H7 (cell line): ENCODE measurements around the gene SLFN12. TPM values are rescaled to one million over a fixed set of nuclear protein-coding genes. Genes with fewer than 3 reads are reported as not detected.
"Not testable (repeated sequence)": the region's sequence is repeated elsewhere in the genome, so short reads cannot be mapped to it uniquely, and the experiment has no call there.

Source experiments
- DNase-seq: peaks from one replicate; pipeline ENCODE4 v3.0.0; 2012
- H3K27me3 ChIP-seq: 2 replicates; pipeline ENCODE4 v1.6.0; 2011; ENCODE audit warnings: mild to moderate bottlenecking, low read length; ENCODE audit not compliant: control insufficient read depth, insufficient read depth
- H3K36me3 ChIP-seq: replicated peaks from 2 replicates; pipeline ENCODE4 v1.5.1; 2011; ENCODE audit warnings: low read length; ENCODE audit not compliant: control insufficient read depth, insufficient read depth
- H3K4me3 ChIP-seq: 2 replicates; pipeline ENCODE4 v1.5.1; 2011; ENCODE audit warnings: low read depth, mild to moderate bottlenecking, control low read depth, low read length, moderate library complexity; ENCODE audit not compliant: insufficient read depth
- total RNA-seq: library from RNA; depleted of rRNA; stranded (reverse); fragments of >200 nt; shearing (Covaris generic); gene quantifications from 2 replicates; pipeline ENCODE4 v1.2.3, GENCODE V29; 2014

SLFN12 gene
- total RNA-seq, 1 experiment from 2014 or later, result 12.5 TPM

GRCh38 chr17:35433075-35433894 lies 985 bp upstream of the SLFN12 start:
- peak; percentile 52 for DNase-seq
- no peaks in the 10 kb centered on the region for H3K36me3 ChIP-seq
- H3K4me3 ChIP-seq, result peak overlapping the region; percentile 60
- H3K27me3 ChIP-seq, result peaks cover 6% of the 10 kb centered on the region

GRCh38 chr17:35429702-35430101 lies 2.6 kb downstream of the SLFN12 start:
- no peak for DNase-seq
- Histone ChIP-seq H3K4me3 (no peak overlapping the region), H3K36me3 (no peaks in the 10 kb centered on the region), H3K27me3 (peaks cover 3% of the 10 kb centered on the region)

DNA sequence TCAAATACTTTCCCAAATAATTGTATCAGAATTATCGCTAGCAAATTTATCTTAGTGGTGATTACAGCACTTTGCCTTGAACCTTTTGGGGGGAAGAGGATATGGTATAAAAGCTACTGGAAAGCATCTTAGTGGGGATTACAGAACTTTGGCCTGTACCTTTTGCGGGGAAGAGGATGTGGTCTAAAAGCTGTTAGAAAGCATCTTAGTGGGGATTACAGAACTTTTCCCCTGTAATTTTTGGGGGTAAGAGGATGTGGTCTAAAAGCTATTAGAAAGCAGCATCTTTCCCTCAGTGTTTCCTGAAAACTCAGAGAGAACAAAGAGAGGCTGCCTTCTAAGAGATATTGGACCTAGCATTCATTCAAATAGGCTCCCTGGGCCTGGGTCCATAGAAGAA lies 4.1 kb downstream of the SLFN12 start:
- Histone ChIP-seq H3K4me3 (no peak overlapping the region), H3K36me3 (no peaks in the 10 kb centered on the region), H3K27me3 (no peaks in the 10 kb centered on the region; the same call in 1 of the 2 replicates)
- DNase-seq, result no peak

DNA sequence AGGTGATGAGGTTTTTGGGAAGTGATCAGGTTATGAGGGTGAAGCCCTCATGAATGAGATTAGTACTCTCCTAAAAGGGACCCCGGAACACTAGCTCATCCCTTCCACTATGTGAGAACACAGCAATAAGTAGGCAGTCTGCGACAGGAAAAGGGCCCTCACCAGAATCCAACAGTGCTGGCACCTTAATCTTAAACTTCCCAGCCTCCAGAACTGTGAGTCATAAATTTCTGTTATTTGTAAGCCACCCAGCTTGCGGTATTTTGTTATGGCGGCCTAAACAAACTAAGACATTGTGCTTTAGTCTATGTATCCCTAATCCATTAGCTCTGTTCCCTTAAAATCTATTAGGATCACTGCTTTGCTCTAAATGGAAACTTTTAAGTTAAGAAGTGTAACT lies 8.5 kb downstream of the SLFN12 start:
- Histone ChIP-seq H3K27me3 (no peaks in the 10 kb centered on the region), H3K36me3 (no peaks in the 10 kb centered on the region), H3K4me3 (no peak overlapping the region)
- DNase-seq, result no peak

GRCh38 chr17:35421069-35421468 lies 11.2 kb downstream of the SLFN12 start:
- not testable (repeated sequence) for H3K27me3 ChIP-seq, H3K4me3 ChIP-seq, DNase-seq, H3K36me3 ChIP-seq

DNA sequence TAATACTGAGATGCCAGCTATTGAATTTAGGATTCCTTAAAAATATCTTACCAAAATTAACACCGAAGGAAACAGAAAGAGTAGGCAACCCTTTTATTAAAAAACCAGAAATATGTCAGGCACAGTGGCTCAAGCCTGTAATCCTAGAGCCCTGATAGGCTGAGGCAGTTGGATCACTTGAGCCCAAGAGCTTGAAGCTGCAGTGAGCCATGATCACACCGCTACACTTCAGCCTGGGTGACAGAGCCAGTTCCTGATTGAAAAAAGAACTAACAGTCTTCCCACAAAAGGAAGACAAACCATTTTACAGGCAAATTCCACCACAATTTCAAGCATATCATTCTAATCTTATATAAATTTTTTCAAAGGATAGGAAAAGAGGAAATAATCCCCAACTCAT lies 15.6 kb downstream of the SLFN12 start:
- DNase-seq, result no peak
- Histone ChIP-seq H3K27me3 (no peaks in the 10 kb centered on the region), H3K4me3 (no peak overlapping the region), H3K36me3 (no peaks in the 10 kb centered on the region)

- not testable (repeated sequence) for H3K27me3 ChIP-seq, H3K36me3 ChIP-seq, DNase-seq, H3K4me3 ChIP-seq
Measured at GRCh38 chr17:35414707-35415106, 17.6 kb downstream of the SLFN12 start.

DNA sequence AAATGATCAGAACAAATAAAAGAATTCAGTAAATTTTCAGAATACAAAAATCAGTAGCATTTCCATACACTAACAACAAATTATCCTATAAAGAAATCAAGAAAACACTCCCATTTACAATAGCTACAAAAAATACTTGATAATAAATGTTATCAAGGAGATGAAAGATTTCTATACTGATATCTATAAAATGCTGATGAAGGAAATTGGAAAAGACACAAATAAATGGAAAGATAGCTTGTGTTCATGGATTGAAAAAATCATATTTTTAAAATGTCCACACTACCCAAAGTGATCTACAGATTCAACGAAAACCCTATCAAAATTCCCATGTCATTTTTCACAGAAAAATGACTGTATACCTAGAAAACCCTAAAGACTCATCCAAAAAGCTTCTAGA lies 18.1 kb downstream of the SLFN12 start:
- no peak for DNase-seq
- H3K27me3 ChIP-seq, result no peaks in the 10 kb centered on the region
- no peak overlapping the region for H3K4me3 ChIP-seq
- peaks cover 4% of the 10 kb centered on the region for H3K36me3 ChIP-seq

- no peaks in the 10 kb centered on the region for H3K27me3 ChIP-seq
- H3K36me3 ChIP-seq, result peaks cover 4% of the 10 kb centered on the region
- no peak overlapping the region for H3K4me3 ChIP-seq
- peak; percentile 27 for DNase-seq
Measured at GRCh38 chr17:35407531-35407930, 24.8 kb downstream of the SLFN12 start.

GRCh38 chr17:35406568-35406967 lies 25.7 kb downstream of the SLFN12 start:
- H3K4me3 ChIP-seq, result no peak overlapping the region
- no peaks in the 10 kb centered on the region for H3K27me3 ChIP-seq
- no peak for DNase-seq
- H3K36me3 ChIP-seq, result peaks cover 4% of the 10 kb centered on the region

DNA sequence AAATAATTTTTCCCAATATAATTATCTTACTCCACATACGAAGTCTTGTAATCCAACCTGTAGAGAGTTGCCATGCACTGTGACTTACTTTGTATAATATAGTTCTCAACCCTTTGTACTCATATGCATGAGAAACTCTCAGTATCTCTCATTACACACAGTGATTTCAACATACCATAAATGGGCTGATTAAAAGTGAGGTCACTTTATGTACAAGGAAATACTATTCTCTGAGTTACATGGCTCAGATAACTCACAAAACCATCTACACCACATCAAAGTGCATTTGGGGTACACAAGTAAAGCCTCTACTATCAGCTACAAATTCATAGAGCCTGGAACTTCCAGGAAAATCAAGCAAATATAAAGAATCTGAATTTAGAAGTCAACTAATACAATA lies 27.9 kb downstream of the SLFN12 start:
- DNase-seq, result no peak
- H3K36me3 ChIP-seq, result no peaks in the 10 kb centered on the region; the same call in 1 of the 2 replicates
- no peak overlapping the region for H3K4me3 ChIP-seq
- H3K27me3 ChIP-seq, result no peaks in the 10 kb centered on the region

- not testable (repeated sequence) for H3K4me3 ChIP-seq, DNase-seq, H3K36me3 ChIP-seq, H3K27me3 ChIP-seq
Measured at GRCh38 chr17:35393783-35394182, 38.5 kb downstream of the SLFN12 start.

GRCh38 chr17:35390663-35391062 lies 41.6 kb downstream of the SLFN12 start:
- Histone ChIP-seq H3K36me3 (no peaks in the 10 kb centered on the region), H3K27me3 (no peaks in the 10 kb centered on the region), H3K4me3 (no peak overlapping the region)
- DNase-seq, result no peak

DNA sequence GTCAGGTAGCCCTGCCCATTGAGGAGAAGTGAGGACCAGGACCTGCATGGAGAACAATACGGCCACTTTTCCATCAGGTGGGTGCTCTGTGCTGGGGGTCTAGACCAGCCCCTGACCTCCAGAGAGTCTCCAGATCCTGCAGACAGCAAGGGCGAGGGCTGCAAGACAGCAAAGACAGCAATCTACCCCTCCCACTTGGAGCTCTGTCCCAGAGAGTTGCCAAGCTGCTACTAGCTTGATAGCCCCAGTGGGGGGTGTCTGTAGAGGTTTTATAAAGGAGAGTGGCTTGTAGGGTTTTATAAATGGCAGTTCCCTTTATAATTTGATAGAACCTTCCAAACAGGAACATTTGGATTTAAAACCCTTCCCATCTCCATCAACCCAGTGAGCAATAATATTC lies 42.1 kb downstream of the SLFN12 start:
- H3K4me3 ChIP-seq, result no peak overlapping the region
- no peaks in the 10 kb centered on the region for H3K36me3 ChIP-seq
- H3K27me3 ChIP-seq, result no peaks in the 10 kb centered on the region
- no peak for DNase-seq

DNA sequence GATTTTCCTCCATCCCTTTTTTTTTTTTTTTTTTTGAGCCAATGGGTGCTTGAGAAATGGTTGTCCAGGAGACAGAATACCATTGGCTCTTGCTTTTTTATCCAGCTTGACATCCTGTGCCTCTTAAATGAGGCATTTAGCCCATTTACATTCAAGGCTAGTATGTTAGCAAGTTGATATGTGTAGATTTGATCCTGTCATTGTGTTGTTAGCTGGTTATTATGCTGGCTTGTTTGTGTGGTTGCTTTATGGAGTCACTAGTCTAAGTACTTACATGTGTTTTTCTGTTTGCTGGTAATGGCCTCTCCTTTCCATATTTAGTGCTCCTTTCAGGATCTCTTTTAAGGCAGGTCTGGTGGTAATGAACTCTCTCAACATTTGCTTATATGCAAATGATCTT lies 44.8 kb downstream of the SLFN12 start:
- Histone ChIP-seq H3K36me3 (no peaks in the 10 kb centered on the region), H3K4me3 (no peak overlapping the region), H3K27me3 (no peaks in the 10 kb centered on the region)
- no peak for DNase-seq

DNA sequence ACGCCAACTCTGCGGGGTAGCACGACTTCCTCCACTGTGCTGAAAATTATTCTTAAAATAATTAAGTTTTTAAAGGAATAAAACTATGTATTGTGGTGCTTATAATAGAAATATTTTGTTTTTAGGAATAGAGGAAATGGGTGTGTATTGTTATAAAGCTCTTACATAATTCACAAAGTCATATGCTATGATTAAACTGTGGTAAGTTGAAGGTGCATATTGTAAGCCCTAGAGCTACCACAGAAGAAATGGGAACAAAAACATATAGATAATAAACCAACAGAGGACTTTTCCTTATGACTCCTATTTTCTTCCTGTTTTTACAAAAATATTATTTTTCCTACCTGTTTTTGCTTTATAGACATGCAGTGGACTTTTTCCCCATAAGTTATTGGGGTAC lies 54.6 kb downstream of the SLFN12 start:
- Histone ChIP-seq H3K27me3 (peaks cover 45% of the 10 kb centered on the region), H3K4me3 (no peak overlapping the region), H3K36me3 (no peaks in the 10 kb centered on the region)
- no peak for DNase-seq
